CD4-positive, alpha-beta T cell (primary cell): ENCODE data around the gene CD1D. TPM values are rescaled to one million over a fixed set of nuclear protein-coding genes. Genes with fewer than 3 reads are reported as not detected.
A peak's percentile ranks its signal among the peaks of the same experiment; 100 is the strongest.

Experiments used
- ATAC-seq: fragments of 200-7000 bp; cut with Tn5 transposase; one replicate; pipeline ENCODE4 v1.10.0; 2022; ENCODE audit warnings: mild to moderate bottlenecking; ENCODE audit not compliant: poor library complexity
- CTCF ChIA-PET: fragments of 350-600 bp; sonication (Branson Sonifier 250); formaldehyde crosslinking; loops from one replicate; lab custom pipeline; 2021; ENCODE audit warnings: antibody characterized with exemption, inconsistent platforms; lab: Charles Lee
- POLR2A ChIA-PET: fragments of 350-600 bp; sonication (Branson Sonifier 250); formaldehyde crosslinking; loops from one replicate; lab custom pipeline; 2021; ENCODE audit warnings: antibody characterized with exemption, inconsistent platforms; lab: Charles Lee
- DNase-seq, 14 experiments: peaks; one replicate each; pipeline ENCODE4 v3.0.0-alpha.2; 2013 to 2020; ENCODE audit warnings: mixed read lengths in 2 of 14
- H3K27ac ChIP-seq, 2 donors: one replicate each; pipeline versions ENCODE4 v1.5.1 to v1.7.0; 2013; ENCODE audit warnings: low read length in 2 of 2, low read depth in 1 of 2, mild to moderate bottlenecking in 1 of 2
- H3K27me3 ChIP-seq, 2 experiments: 1 replicate in 1 of 2; 2 replicates in 1 of 2; pipeline versions ENCODE4 v1.6.1 to v1.7.0; 2013; ENCODE audit warnings: low read length in 2 of 2, control low read depth in 1 of 2, mild to moderate bottlenecking in 1 of 2, moderate library complexity in 1 of 2; ENCODE audit not compliant: insufficient read depth in 2 of 2, control insufficient read depth in 1 of 2
- H3K36me3 ChIP-seq: one replicate; pipeline ENCODE4 v1.6.1; 2013; ENCODE audit warnings: low read length, control low read depth; ENCODE audit not compliant: insufficient read depth
- H3K4me1 ChIP-seq: one replicate; pipeline ENCODE4 v1.6.1; 2013; ENCODE audit warnings: low read length, control low read depth; ENCODE audit not compliant: insufficient read depth
- H3K4me3 ChIP-seq: one replicate; pipeline ENCODE4 v1.5.1; 2013; ENCODE audit warnings: mild to moderate bottlenecking, low read length, moderate library complexity
- H3K9me3 ChIP-seq, 2 experiments: 1 replicate in 1 of 2; 2 replicates in 1 of 2; pipeline versions ENCODE4 v1.6.1 to v1.7.0; 2013; ENCODE audit warnings: low read length in 2 of 2, mild to moderate bottlenecking in 2 of 2, control low read depth in 1 of 2, moderate library complexity in 1 of 2; ENCODE audit not compliant: control insufficient read depth in 1 of 2, insufficient read depth in 1 of 2
- H3K27ac Mint-ChIP-seq: one replicate; pipeline ENCODE4 v1.8.0; 2020; ENCODE audit warnings: mixed read lengths
- H3K27me3 Mint-ChIP-seq: one replicate; pipeline ENCODE4 v1.8.0; 2021; ENCODE audit warnings: mixed read lengths
- H3K36me3 Mint-ChIP-seq: one replicate; pipeline ENCODE4 v1.8.0; 2021; ENCODE audit warnings: low read depth, mixed read lengths
- H3K4me1 Mint-ChIP-seq: one replicate; pipeline ENCODE4 v1.8.0; 2021; ENCODE audit warnings: low read depth, mixed read lengths
- H3K4me3 Mint-ChIP-seq: one replicate; pipeline ENCODE4 v1.8.0; 2020; ENCODE audit warnings: mild to moderate bottlenecking, mixed read lengths
- H3K9me3 Mint-ChIP-seq: one replicate; pipeline ENCODE4 v1.8.0; 2020; ENCODE audit warnings: mixed read lengths
- CTCF ChIP-seq: fragments of 200-600 bp; IDR thresholded peaks from one replicate; pipeline ENCODE4 v1.8.0; 2022; ENCODE audit warnings: antibody characterized with exemption, mild to moderate bottlenecking
- intact Hi-C, 2 experiments: fragments of 100-400 bp; cut with DNase I in 1 of 2; cut with micrococcal nuclease in 1 of 2; formaldehyde crosslinking; loops; one replicate each; pipeline versions ENCODE4 v1.15.1 to v1.9.0; 2023 to 2025; cut with DNase I, micrococcal nuclease
- total RNA-seq, 174 experiments: library from RNA in 2 of 174; stranded (reverse) in 2 of 174; gene quantifications; one replicate each; pipeline ENCODE4 v1.2.3 and lab custom pipeline; 2021 to 2026

CD1D gene
- total RNA-seq, 2 experiments from 2014 or later, result 0.11 to 0.14 TPM

- Mint-ChIP-seq H3K27me3 (no peaks in the 10 kb centered on the region), H3K27ac (no peak overlapping the region)
- intact Hi-C loops, result no loop called here
Observed at GRCh38 chr1:158147401-158147800, 33.3 kb upstream of the CD1D start.

GRCh38 chr1:158147869-158148268, 32.8 kb upstream of the CD1D start:
- DNase-seq (peak in 1 of 14 experiments; percentile 11), ATAC-seq (no peak)
- Histone ChIP-seq H3K4me3 (no peak overlapping the region), H3K27me3 (no peaks in the 10 kb centered on the region), H3K27ac (no peak overlapping the region), H3K4me1 (peaks cover 18% of the 10 kb centered on the region), H3K36me3 (no peaks in the 10 kb centered on the region), H3K9me3 (no peaks in the 10 kb centered on the region)
- POLR2A ChIA-PET, result no interaction called here
- peak overlapping the region; percentile 76 for H3K27ac Mint-ChIP-seq
- H3K4me1 Mint-ChIP-seq, result peaks cover 28% of the 10 kb centered on the region
- no peaks in the 10 kb centered on the region for H3K27me3 Mint-ChIP-seq
- H3K4me3 Mint-ChIP-seq, result peak overlapping the region; percentile 21
- CTCF ChIA-PET, result no interaction called here
- peaks cover 5% of the 10 kb centered on the region for H3K36me3 Mint-ChIP-seq
- H3K9me3 Mint-ChIP-seq, result no peaks in the 10 kb centered on the region
- intact Hi-C loops, result no loop called here
- no peak for TF ChIP-seq CTCF

More at GRCh38 chr1:158147401-158147800, 33.3 kb upstream of the CD1D start:
- CTCF ChIA-PET, result no interaction called here
- Histone ChIP-seq H3K27ac (no peak overlapping the region), H3K9me3 (no peaks in the 10 kb centered on the region), H3K4me1 (peaks cover 18% of the 10 kb centered on the region), H3K4me3 (no peak overlapping the region), H3K27me3 (no peaks in the 10 kb centered on the region), H3K36me3 (no peaks in the 10 kb centered on the region)
- Mint-ChIP-seq H3K9me3 (no peaks in the 10 kb centered on the region), H3K36me3 (peaks cover 5% of the 10 kb centered on the region), H3K4me3 (peak overlapping the region; percentile 15), H3K4me1 (peaks cover 28% of the 10 kb centered on the region)
- no peak for TF ChIP-seq CTCF
- ATAC-seq (no peak), DNase-seq (no peak)
- POLR2A ChIA-PET, result no interaction called here

GRCh38 chr1:158148468-158148867, 32.2 kb upstream of the CD1D start:
- H3K4me1 ChIP-seq, result peaks cover 18% of the 10 kb centered on the region
- Mint-ChIP-seq H3K4me3 (peak overlapping the region; percentile 97), H3K27ac (peak overlapping the region; percentile 76), H3K36me3 (peaks cover 5% of the 10 kb centered on the region), H3K9me3 (no peaks in the 10 kb centered on the region), H3K4me1 (peaks cover 28% of the 10 kb centered on the region), H3K27me3 (no peaks in the 10 kb centered on the region)
- DNase-seq (peak in 1 of 14 experiments; percentile 17), ATAC-seq (no peak)
- no peaks in the 10 kb centered on the region for H3K9me3 ChIP-seq
- H3K36me3 ChIP-seq, result no peaks in the 10 kb centered on the region
- intact Hi-C loops, result no loop called here
- ChIA-PET CTCF (no interaction called here), POLR2A (no interaction called here)
- peak overlapping the region in 1 of 2 donors; percentile 20 for H3K27ac ChIP-seq
- no peaks in the 10 kb centered on the region for H3K27me3 ChIP-seq
- no peak for TF ChIP-seq CTCF
- H3K4me3 ChIP-seq, result no peak overlapping the region
